ENCODE results near the gene TNPO3. TPM values are rescaled to one million over a fixed set of nuclear protein-coding genes. Genes with fewer than 3 reads are reported as not detected.

Gene TNPO3
- total RNA-seq, 1 donor from 2014 or later = 96.2 TPM

- no peaks in the 10 kb centered on the region for H3K36me3 ChIP-seq
- TF ChIP-seq EZH2phosphoT487 (IDR thresholded peaks at IDR 0.05) (peak; percentile 67), EZH2 (IDR thresholded peaks at IDR 0.05) (peak; percentile 83), CTCF (IDR thresholded peaks at IDR 0.05) (no peak)
- no peak overlapping the region for H3K27ac ChIP-seq
- H3K4me1 ChIP-seq = peaks cover 28% of the 10 kb centered on the region
- H2AFZ ChIP-seq (replicated peaks) = peak overlapping the region; percentile 63
- no peak overlapping the region for H3K9ac ChIP-seq
- Mint-ChIP-seq H3K4me1 (peaks cover 36% of the 10 kb centered on the region), H3K27me3 (ENCODE audit: insufficient read depth, low read depth) (peaks cover 11% of the 10 kb centered on the region), H3K9me3 (peaks cover 5% of the 10 kb centered on the region), H3K4me3 (no peak overlapping the region), H3K27ac (no peak overlapping the region), H3K36me3 (no peaks in the 10 kb centered on the region)
- H3K4me3 ChIP-seq = peak overlapping the region; percentile 43
- H4K20me1 ChIP-seq (ENCODE audit: low read depth) = no peaks in the 10 kb centered on the region
- peak overlapping the region; percentile 78 for H3K4me2 ChIP-seq
- DNase-seq (ENCODE audit: low spot score) = no peak
- no peaks in the 10 kb centered on the region for H3K79me2 ChIP-seq (ENCODE audit: low read depth)
- peaks cover 21% of the 10 kb centered on the region for H3F3A ChIP-seq (ENCODE audit: low read depth)
- no peaks in the 10 kb centered on the region for H3K9me3 ChIP-seq (ENCODE audit: low read depth)
- H3K27me3 ChIP-seq = peaks cover 52% of the 10 kb centered on the region
Observed at GRCh38 chr7:128915841-128916642, 138.9 kb downstream of the TNPO3 start.

- Histone ChIP-seq H3K4me1 (peaks cover 28% of the 10 kb centered on the region), H3K9ac (no peak overlapping the region), H3K27me3 (peaks cover 59% of the 10 kb centered on the region), H4K20me1 (ENCODE audit: low read depth) (no peaks in the 10 kb centered on the region), H3F3A (ENCODE audit: low read depth) (peaks cover 21% of the 10 kb centered on the region), H3K36me3 (no peaks in the 10 kb centered on the region), H3K4me2 (peak overlapping the region; percentile 78), H3K4me3 (peak overlapping the region; percentile 43), H2AFZ (replicated peaks) (peak overlapping the region; percentile 63), H3K27ac (no peak overlapping the region), H3K9me3 (ENCODE audit: low read depth) (no peaks in the 10 kb centered on the region), H3K79me2 (ENCODE audit: low read depth) (no peaks in the 10 kb centered on the region)
- Mint-ChIP-seq H3K27me3 (ENCODE audit: insufficient read depth, low read depth) (peaks cover 8% of the 10 kb centered on the region), H3K27ac (peak overlapping the region; percentile 81), H3K4me3 (no peak overlapping the region), H3K36me3 (no peaks in the 10 kb centered on the region), H3K4me1 (peaks cover 33% of the 10 kb centered on the region), H3K9me3 (peaks cover 5% of the 10 kb centered on the region)
- DNase-seq (ENCODE audit: low spot score) = peak; percentile 25
- TF ChIP-seq EZH2phosphoT487 (IDR thresholded peaks at IDR 0.05) = peak; percentile 61
- TF ChIP-seq EZH2 (IDR thresholded peaks at IDR 0.05) = peak; percentile 78
- no peak for TF ChIP-seq CTCF (IDR thresholded peaks at IDR 0.05)
Observed at GRCh38 chr7:128915271-128915819, 139.6 kb downstream of the TNPO3 start.

GRCh38 chr7:128914566-128915151 lies 140.3 kb downstream of the TNPO3 start:
- H3K9ac ChIP-seq = no peak overlapping the region
- H3K4me2 ChIP-seq = peak overlapping the region; percentile 78
- Mint-ChIP-seq H3K4me1 (peaks cover 32% of the 10 kb centered on the region), H3K36me3 (no peaks in the 10 kb centered on the region), H3K9me3 (peaks cover 5% of the 10 kb centered on the region), H3K27ac (no peak overlapping the region), H3K27me3 (ENCODE audit: insufficient read depth, low read depth) (peaks cover 10% of the 10 kb centered on the region), H3K4me3 (no peak overlapping the region)
- H3K79me2 ChIP-seq (ENCODE audit: low read depth) = no peaks in the 10 kb centered on the region
- DNase-seq (ENCODE audit: low spot score) = no peak
- no peak overlapping the region for H3K4me3 ChIP-seq
- TF ChIP-seq EZH2phosphoT487 (IDR thresholded peaks at IDR 0.05) (no peak), EZH2 (IDR thresholded peaks at IDR 0.05) (no peak), CTCF (IDR thresholded peaks at IDR 0.05) (no peak)
- H3F3A ChIP-seq (ENCODE audit: low read depth) = peaks cover 23% of the 10 kb centered on the region
- H3K4me1 ChIP-seq = peaks cover 25% of the 10 kb centered on the region
- no peak overlapping the region for H3K27ac ChIP-seq
- H3K27me3 ChIP-seq = peaks cover 63% of the 10 kb centered on the region
- H4K20me1 ChIP-seq (ENCODE audit: low read depth) = no peaks in the 10 kb centered on the region
- no peaks in the 10 kb centered on the region for H3K9me3 ChIP-seq (ENCODE audit: low read depth)
- H2AFZ ChIP-seq (replicated peaks) = no peak overlapping the region
- no peaks in the 10 kb centered on the region for H3K36me3 ChIP-seq

Measured in neural progenitor cell (in vitro differentiated cells).